GM12878 (cell line): ENCODE measurements around the gene CFAP70. TPM values are rescaled to one million over a fixed set of nuclear protein-coding genes. Genes with fewer than 3 reads are reported as not detected.

ENCODE experiments used
- EED ChIP-seq: sonication (generic); IDR thresholded peaks from 2 replicates; pipeline ENCODE4 v1.6.1; 2016; ENCODE audit warnings: antibody characterized with exemption, low read depth
- EP300 ChIP-seq, 2 experiments: fragments of 150-350 bp in 1 of 2; IDR thresholded peaks; 2 replicates each; pipeline ENCODE4 v1.6.1; 2011 to 2012; ENCODE audit warnings: low read depth in 2 of 2, low read length in 2 of 2, borderline replicate concordance in 1 of 2, improper control_type of control experiment in 1 of 2, inconsistent platforms in 1 of 2; ENCODE audit not compliant: control insufficient read depth in 1 of 2
- FOS ChIP-seq: IDR thresholded peaks from 3 replicates; pipeline ENCODE4 v1.6.1; 2011; ENCODE audit warnings: borderline replicate concordance; ENCODE audit not compliant: insufficient read length; ENCODE audit errors: extremely low read depth
- HDGF ChIP-seq: fragments of 450-650 bp; IDR thresholded peaks from 2 replicates; pipeline ENCODE4 v1.6.1; 2016; ENCODE audit warnings: antibody characterized with exemption
- IRF4 ChIP-seq: IDR thresholded peaks from 2 replicates; pipeline ENCODE4 v1.6.1; 2011; ENCODE audit warnings: low read depth, low read length
- JUND ChIP-seq: IDR thresholded peaks from 2 replicates; pipeline ENCODE4 v1.6.1; 2012; ENCODE audit warnings: low read depth, mild to moderate bottlenecking, low read length, improper control_type of control experiment, moderate library complexity
- KAT2A ChIP-seq: conservative IDR thresholded peaks from 2 replicates; pipeline ENCODE4 v1.6.1; 2011; ENCODE audit warnings: low read depth, low read length; ENCODE audit not compliant: control insufficient read depth
- KLF5 ChIP-seq: fragments of 450-650 bp; IDR thresholded peaks from 2 replicates; pipeline ENCODE4 v1.6.1; 2014; ENCODE audit warnings: mild to moderate bottlenecking; ENCODE audit not compliant: partially characterized antibody
- LARP7 ChIP-seq: fragments of 450-650 bp; IDR thresholded peaks from 2 replicates; pipeline ENCODE4 v1.6.1; 2017; ENCODE audit warnings: mild to moderate bottlenecking
- NFYB ChIP-seq: IDR thresholded peaks from 2 replicates; pipeline ENCODE4 v1.6.1; 2011; ENCODE audit warnings: low read depth, mild to moderate bottlenecking, low read length, improper control_type of control experiment, moderate library complexity; ENCODE audit not compliant: insufficient read depth
- NR2C1 ChIP-seq: fragments of 450-650 bp; IDR thresholded peaks from 2 replicates; pipeline ENCODE4 v1.6.1; 2017; ENCODE audit warnings: antibody characterized with exemption, mild to moderate bottlenecking, moderate library complexity
- POLR2A ChIP-seq: IDR thresholded peaks from 2 replicates; pipeline ENCODE4 v1.6.1; 2011; ENCODE audit warnings: low read depth, mild to moderate bottlenecking, low read length
- POLR2AphosphoS2 ChIP-seq: IDR thresholded peaks from 2 replicates; pipeline ENCODE4 v1.6.1; 2011; ENCODE audit warnings: low read depth, mild to moderate bottlenecking, low read length, improper control_type of control experiment, moderate library complexity
- RELA ChIP-seq: fragments of 450-650 bp; IDR thresholded peaks from 2 replicates; pipeline ENCODE4 v1.8.0; 2014; ENCODE audit warnings: borderline replicate concordance; ENCODE audit not compliant: partially characterized antibody
- RUNX3 ChIP-seq: IDR thresholded peaks from 2 replicates; pipeline ENCODE4 v1.6.1; 2012; ENCODE audit warnings: low read length, inconsistent platforms
- SP1 ChIP-seq: IDR thresholded peaks from one replicate; pipeline ENCODE4 v1.6.1; 2011; ENCODE audit warnings: low read depth, low read length
- SREBF1 ChIP-seq: IDR thresholded peaks from 2 replicates; pipeline ENCODE4 v1.6.1; 2012; ENCODE audit warnings: mild to moderate bottlenecking, low read length
- SREBF2 ChIP-seq: IDR thresholded peaks from 2 replicates; pipeline ENCODE4 v1.6.1; 2012; ENCODE audit warnings: mild to moderate bottlenecking, low read length
- TCF12 ChIP-seq: IDR thresholded peaks from 2 replicates; pipeline ENCODE4 v1.6.1; 2011; ENCODE audit warnings: low read depth, mild to moderate bottlenecking, low read length
- ZNF207 ChIP-seq: fragments of 450-650 bp; IDR thresholded peaks from 2 replicates; pipeline ENCODE4 v1.6.1; 2014; ENCODE audit warnings: antibody characterized with exemption, mild to moderate bottlenecking, borderline replicate concordance
- ZNF274 ChIP-seq: IDR thresholded peaks from one replicate; pipeline ENCODE4 v1.8.0; 2011; ENCODE audit not compliant: insufficient read length, insufficient read depth
- polyA plus RNA-seq, 11 experiments: library from polyadenylated mRNA; depleted of rRNA in 4 of 11; unstranded in 6 of 11; stranded (reverse) in 5 of 11; fragments of >200 nt; fragmentation: Nextera tagmentation in 4 of 11; fragmentation: Illumina TruSeq in 1 of 11; extraction: Ambion mirVana in 4 of 11; extraction: Trizol in 1 of 11; gene quantifications; 1 replicate in 1 of 11; 2 replicates in 10 of 11; pipeline versions ENCODE4 v1.2.1 to v1.2.3, GENCODE V29; 2011 to 2016; ENCODE audit warnings: inconsistent platforms in 2 of 11, missing spikeins in 2 of 11, low read depth in 1 of 11
- total RNA-seq, 4 experiments: library from RNA; depleted of rRNA in 3 of 4; stranded (reverse); fragments of >200 nt in 3 of 4; fragmentation: Illumina TruSeq in 1 of 4; extraction: Trizol in 1 of 4; gene quantifications; 2 replicates each; pipeline versions ENCODE4 v1.2.1 to v1.2.3, GENCODE V29; 2013 to 2021
- TF ChIP-seq, protein P1 (sequence below): IDR thresholded peaks from 2 replicates; pipeline ENCODE4 v1.6.1; 2011; ENCODE audit warnings: borderline replicate concordance, low read depth, mild to moderate bottlenecking, moderate library complexity, low read length; ENCODE audit not compliant: insufficient read depth, poor library complexity, severe bottlenecking
- TF ChIP-seq, protein P2 (sequence below): IDR thresholded peaks from 2 replicates; pipeline ENCODE4 v1.6.1; 2011; ENCODE audit warnings: low read depth, mild to moderate bottlenecking, low read length, moderate library complexity, borderline replicate concordance; ENCODE audit errors: extremely low read depth
- TF ChIP-seq, protein P3 (sequence below): IDR thresholded peaks from 2 replicates; pipeline ENCODE4 v1.6.1; 2012; ENCODE audit warnings: low read depth, low read length, improper control_type of control experiment
- TF ChIP-seq, protein P4 (sequence below), 3 experiments: IDR thresholded peaks in 2 of 3; conservative IDR thresholded peaks in 1 of 3; 2 replicates each; pipeline ENCODE4 v1.5.1; 2011; ENCODE audit warnings: low read depth in 3 of 3, low read length in 3 of 3, mild to moderate bottlenecking in 3 of 3, control low read depth in 2 of 3, moderate library complexity in 2 of 3, inconsistent platforms in 1 of 3, mixed read lengths in 1 of 3; ENCODE audit not compliant: control insufficient read depth in 2 of 3, insufficient read depth in 1 of 3; ENCODE audit errors: extremely low read depth in 1 of 3

Gene CFAP70
- total and polyA plus RNA-seq, 10 of the 15 experiments (the other 5 are each of a cell fraction or from before 2014, with no cell fraction given), result 0.21 to 1.1 (median 0.42) TPM

GRCh38 chr10:73246646-73247508, 111.8 kb downstream of the CFAP70 start, which contains the start of gene DNAJC9 (continued):
- no peak for TF ChIP-seq RELA
- TF ChIP-seq EP300 (IDR thresholded peaks at IDR 0.05; ENCODE audit: borderline replicate concordance in 1 of 2, control insufficient read depth in 1 of 2, low read depth in 2 of 2, low read length in 2 of 2), result no peak
- 0 out of 2 replicates have a peak, but pooled peaks have one; percentile 11 for TF ChIP-seq EED
- peak; percentile 33 for TF ChIP-seq KLF5
- peak; percentile 96 for TF ChIP-seq LARP7
- TF ChIP-seq SREBF2, result no peak
- TF ChIP-seq SP1, result peak; percentile 26
- TF ChIP-seq, protein P1, sequence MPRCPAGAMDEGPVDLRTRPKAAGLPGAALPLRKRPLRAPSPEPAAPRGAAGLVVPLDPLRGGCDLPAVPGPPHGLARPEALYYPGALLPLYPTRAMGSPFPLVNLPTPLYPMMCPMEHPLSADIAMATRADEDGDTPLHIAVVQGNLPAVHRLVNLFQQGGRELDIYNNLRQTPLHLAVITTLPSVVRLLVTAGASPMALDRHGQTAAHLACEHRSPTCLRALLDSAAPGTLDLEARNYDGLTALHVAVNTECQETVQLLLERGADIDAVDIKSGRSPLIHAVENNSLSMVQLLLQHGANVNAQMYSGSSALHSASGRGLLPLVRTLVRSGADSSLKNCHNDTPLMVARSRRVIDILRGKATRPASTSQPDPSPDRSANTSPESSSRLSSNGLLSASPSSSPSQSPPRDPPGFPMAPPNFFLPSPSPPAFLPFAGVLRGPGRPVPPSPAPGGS, result peak; percentile 78
- TF ChIP-seq, protein P2, sequence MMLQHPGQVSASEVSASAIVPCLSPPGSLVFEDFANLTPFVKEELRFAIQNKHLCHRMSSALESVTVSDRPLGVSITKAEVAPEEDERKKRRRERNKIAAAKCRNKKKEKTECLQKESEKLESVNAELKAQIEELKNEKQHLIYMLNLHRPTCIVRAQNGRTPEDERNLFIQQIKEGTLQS, result no peak
- no peak for TF ChIP-seq SREBF1
- peak; percentile 47; the same call in 1 of the 2 replicates for TF ChIP-seq ZNF207
- peak; percentile 98 for TF ChIP-seq POLR2A
- no peak for TF ChIP-seq NFYB
- TF ChIP-seq TCF12, result peak; percentile 85; the same call in 1 of the 2 replicates
- TF ChIP-seq, protein P3, sequence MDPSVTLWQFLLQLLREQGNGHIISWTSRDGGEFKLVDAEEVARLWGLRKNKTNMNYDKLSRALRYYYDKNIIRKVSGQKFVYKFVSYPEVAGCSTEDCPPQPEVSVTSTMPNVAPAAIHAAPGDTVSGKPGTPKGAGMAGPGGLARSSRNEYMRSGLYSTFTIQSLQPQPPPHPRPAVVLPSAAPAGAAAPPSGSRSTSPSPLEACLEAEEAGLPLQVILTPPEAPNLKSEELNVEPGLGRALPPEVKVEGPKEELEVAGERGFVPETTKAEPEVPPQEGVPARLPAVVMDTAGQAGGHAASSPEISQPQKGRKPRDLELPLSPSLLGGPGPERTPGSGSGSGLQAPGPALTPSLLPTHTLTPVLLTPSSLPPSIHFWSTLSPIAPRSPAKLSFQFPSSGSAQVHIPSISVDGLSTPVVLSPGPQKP, result no peak
- no peak for TF ChIP-seq IRF4
- no peak for TF ChIP-seq FOS
- peak; percentile 82 for TF ChIP-seq NR2C1
- TF ChIP-seq POLR2AphosphoS2, result peak; percentile 94
- peak; percentile 64 for TF ChIP-seq RUNX3
- TF ChIP-seq JUND, result no peak
- TF ChIP-seq, protein P4, sequence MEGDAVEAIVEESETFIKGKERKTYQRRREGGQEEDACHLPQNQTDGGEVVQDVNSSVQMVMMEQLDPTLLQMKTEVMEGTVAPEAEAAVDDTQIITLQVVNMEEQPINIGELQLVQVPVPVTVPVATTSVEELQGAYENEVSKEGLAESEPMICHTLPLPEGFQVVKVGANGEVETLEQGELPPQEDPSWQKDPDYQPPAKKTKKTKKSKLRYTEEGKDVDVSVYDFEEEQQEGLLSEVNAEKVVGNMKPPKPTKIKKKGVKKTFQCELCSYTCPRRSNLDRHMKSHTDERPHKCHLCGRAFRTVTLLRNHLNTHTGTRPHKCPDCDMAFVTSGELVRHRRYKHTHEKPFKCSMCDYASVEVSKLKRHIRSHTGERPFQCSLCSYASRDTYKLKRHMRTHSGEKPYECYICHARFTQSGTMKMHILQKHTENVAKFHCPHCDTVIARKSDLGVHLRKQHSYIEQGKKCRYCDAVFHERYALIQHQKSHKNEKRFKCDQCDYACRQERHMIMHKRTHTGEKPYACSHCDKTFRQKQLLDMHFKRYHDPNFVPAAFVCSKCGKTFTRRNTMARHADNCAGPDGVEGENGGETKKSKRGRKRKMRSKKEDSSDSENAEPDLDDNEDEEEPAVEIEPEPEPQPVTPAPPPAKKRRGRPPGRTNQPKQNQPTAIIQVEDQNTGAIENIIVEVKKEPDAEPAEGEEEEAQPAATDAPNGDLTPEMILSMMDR (IDR thresholded peaks at IDR 0.05 in 2 of 3, conservative IDR thresholded peaks at IDR 0.05 in 1 of 3; ENCODE audit: control insufficient read depth in 2 of 3, extremely low read depth in 1 of 3, insufficient read depth in 1 of 3, low read depth in 3 of 3, low read length in 3 of 3), result peak in 1 of 3 experiments; percentile 5; a peak in 1 of 6 replicates
- no peak for TF ChIP-seq ZNF274
- TF ChIP-seq KAT2A, result no peak
- peak; percentile 52; the same call in 1 of the 2 replicates for TF ChIP-seq HDGF
